ENCODE results near the gene CNTNAP2. TPM values are rescaled to one million over a fixed set of nuclear protein-coding genes. Genes with fewer than 3 reads are reported as not detected.
"Not testable (repeated sequence)": the region's sequence is repeated elsewhere in the genome, so short reads cannot be mapped to it uniquely, and the experiment has no call there.

Gene CNTNAP2
- total RNA-seq, 1 donor from 2014 or later, result not detected

DNA sequence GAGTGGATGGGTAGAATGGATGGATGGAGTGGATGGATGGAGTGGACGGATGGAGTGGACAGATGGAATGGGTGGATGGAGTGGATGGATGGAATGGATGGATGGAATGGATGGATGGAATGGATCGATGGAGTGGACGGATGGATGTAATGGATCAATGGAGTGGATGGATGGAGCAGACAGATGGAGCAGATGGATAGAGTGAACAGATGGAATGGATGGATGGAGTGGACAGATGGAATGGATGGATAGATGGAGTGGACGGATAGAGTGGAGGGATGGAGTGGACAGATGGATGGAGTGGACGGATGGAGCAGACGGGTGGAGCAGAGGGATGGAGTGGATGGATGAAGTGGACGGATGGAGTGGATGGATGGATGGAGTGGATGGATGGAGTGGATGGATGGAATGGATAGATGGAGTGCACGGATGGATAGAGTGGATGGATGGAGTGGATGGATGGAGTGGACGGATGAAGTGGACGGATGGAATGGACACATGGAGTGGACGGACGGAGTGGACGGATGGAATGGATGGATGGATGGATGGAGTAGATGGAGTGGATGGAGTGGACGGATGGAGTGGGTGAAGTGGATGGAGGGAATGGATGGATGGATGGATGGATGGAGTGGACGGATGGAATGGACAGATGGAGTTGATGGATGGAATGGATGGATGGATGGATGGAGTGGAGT lies 2213.7 kb downstream of the CNTNAP2 start:
- no peaks in the 10 kb centered on the region for H3K4me1 Mint-ChIP-seq (ENCODE audit: low read depth)
- DNase-seq (ENCODE audit: low spot score), result no peak
- H3K4me3 Mint-ChIP-seq, result no peak overlapping the region
- H3K27me3 Mint-ChIP-seq (ENCODE audit: insufficient read depth), result no peaks in the 10 kb centered on the region
- H3K36me3 Mint-ChIP-seq (ENCODE audit: low read depth), result peaks cover 2% of the 10 kb centered on the region
- no peak overlapping the region for H3K27ac Mint-ChIP-seq
- peaks cover 29% of the 10 kb centered on the region for H3K9me3 Mint-ChIP-seq
- intact Hi-C loops (cut with micrococcal nuclease), result no loop called here

GRCh38 chr7:148330822-148331221 lies 2214.2 kb downstream of the CNTNAP2 start:
- Mint-ChIP-seq H3K9me3 (peaks cover 29% of the 10 kb centered on the region), H3K36me3 (ENCODE audit: low read depth) (peaks cover 2% of the 10 kb centered on the region), H3K27me3 (ENCODE audit: insufficient read depth) (peaks cover 2% of the 10 kb centered on the region), H3K4me1 (ENCODE audit: low read depth) (no peaks in the 10 kb centered on the region), H3K4me3 (no peak overlapping the region), H3K27ac (no peak overlapping the region)
- intact Hi-C loops (cut with micrococcal nuclease), result no loop called here
- no peak for DNase-seq (ENCODE audit: low spot score)

DNA sequence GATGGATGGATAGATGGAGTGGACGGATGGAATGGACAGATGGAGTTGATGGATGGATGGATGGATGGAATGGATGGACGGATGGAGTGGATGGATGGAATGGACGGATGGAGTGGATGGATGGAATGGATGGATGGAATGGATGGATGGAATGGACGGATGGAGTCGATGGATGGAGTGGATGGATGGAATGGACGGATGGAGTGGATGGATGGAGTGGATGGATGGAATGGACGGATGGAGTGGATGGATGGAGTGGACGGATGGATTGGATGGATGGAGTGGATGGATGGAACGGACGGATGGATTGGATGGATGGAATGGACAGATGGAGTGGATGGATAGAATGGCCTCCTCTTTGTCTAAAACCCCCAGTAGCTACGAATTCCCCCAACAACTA lies 2214.9 kb downstream of the CNTNAP2 start:
- H3K4me1 Mint-ChIP-seq (ENCODE audit: low read depth); H3K4me3 Mint-ChIP-seq; DNase-seq (ENCODE audit: low spot score); H3K27ac Mint-ChIP-seq; intact Hi-C loops (cut with micrococcal nuclease); H3K27me3 Mint-ChIP-seq (ENCODE audit: insufficient read depth); H3K36me3 Mint-ChIP-seq (ENCODE audit: low read depth): not testable (repeated sequence)
- peaks cover 29% of the 10 kb centered on the region for H3K9me3 Mint-ChIP-seq

- no peak for DNase-seq (ENCODE audit: low spot score)
- no peak overlapping the region for H3K27ac Mint-ChIP-seq
- intact Hi-C loops (cut with micrococcal nuclease), result no loop called here
- H3K27me3 Mint-ChIP-seq (ENCODE audit: insufficient read depth), result peaks cover 9% of the 10 kb centered on the region
- no peaks in the 10 kb centered on the region for H3K4me1 Mint-ChIP-seq (ENCODE audit: low read depth)
- no peak overlapping the region for H3K4me3 Mint-ChIP-seq
- peaks cover 29% of the 10 kb centered on the region for H3K9me3 Mint-ChIP-seq
- H3K36me3 Mint-ChIP-seq (ENCODE audit: low read depth), result peaks cover 2% of the 10 kb centered on the region
Observed at GRCh38 chr7:148332191-148333186, 2215.9 kb downstream of the CNTNAP2 start.

GRCh38 chr7:148334441-148334956 lies 2217.9 kb downstream of the CNTNAP2 start:
- no peak overlapping the region for H3K4me3 Mint-ChIP-seq
- H3K36me3 Mint-ChIP-seq (ENCODE audit: low read depth), result peaks cover 2% of the 10 kb centered on the region
- no peak for DNase-seq (ENCODE audit: low spot score)
- H3K27ac Mint-ChIP-seq, result no peak overlapping the region
- peaks cover 26% of the 10 kb centered on the region for H3K27me3 Mint-ChIP-seq (ENCODE audit: insufficient read depth)
- peaks cover 23% of the 10 kb centered on the region for H3K9me3 Mint-ChIP-seq
- intact Hi-C loops (cut with micrococcal nuclease), result no loop called here
- H3K4me1 Mint-ChIP-seq (ENCODE audit: low read depth), result peaks cover 4% of the 10 kb centered on the region

DNA sequence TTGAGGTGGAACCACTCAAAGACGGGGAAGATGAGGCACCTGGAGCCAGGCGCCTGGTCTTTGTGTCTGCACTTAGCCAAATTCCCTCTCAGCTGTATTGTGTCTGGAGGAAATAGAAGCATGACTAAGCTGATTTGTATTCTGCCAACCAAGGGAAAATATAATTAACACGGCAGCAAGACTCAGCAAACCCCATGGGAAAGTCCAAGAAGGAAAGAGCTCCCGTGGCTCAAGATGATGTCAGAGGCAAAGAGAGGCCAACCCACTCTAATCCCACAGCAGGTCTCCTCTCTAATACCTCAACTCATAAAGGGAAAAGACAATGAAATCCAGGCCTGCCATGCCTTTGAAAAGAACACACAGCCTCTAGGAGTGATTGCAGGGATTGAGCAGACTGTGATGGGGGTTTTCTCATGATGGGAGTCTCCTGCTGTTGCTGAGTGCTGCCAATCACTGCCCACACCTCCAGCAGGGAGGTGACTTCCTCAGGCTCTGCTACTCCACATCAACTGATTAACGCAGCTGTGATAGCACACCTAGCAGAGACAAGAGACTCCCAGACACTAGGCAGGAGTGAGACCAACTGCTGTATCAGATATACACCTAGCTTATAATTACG lies 2218.5 kb downstream of the CNTNAP2 start:
- H3K9me3 Mint-ChIP-seq, result peaks cover 18% of the 10 kb centered on the region
- DNase-seq (ENCODE audit: low spot score), result no peak
- H3K36me3 Mint-ChIP-seq (ENCODE audit: low read depth), result peaks cover 2% of the 10 kb centered on the region
- intact Hi-C loops (cut with micrococcal nuclease), result no loop called here
- no peak overlapping the region for H3K27ac Mint-ChIP-seq
- H3K27me3 Mint-ChIP-seq (ENCODE audit: insufficient read depth), result peaks cover 31% of the 10 kb centered on the region
- no peak overlapping the region for H3K4me3 Mint-ChIP-seq
- peaks cover 8% of the 10 kb centered on the region for H3K4me1 Mint-ChIP-seq (ENCODE audit: low read depth)

- Mint-ChIP-seq H3K4me3 (no peak overlapping the region), H3K4me1 (ENCODE audit: low read depth) (peaks cover 8% of the 10 kb centered on the region), H3K27me3 (ENCODE audit: insufficient read depth) (peaks cover 39% of the 10 kb centered on the region), H3K9me3 (peaks cover 11% of the 10 kb centered on the region), H3K36me3 (ENCODE audit: low read depth) (peaks cover 2% of the 10 kb centered on the region), H3K27ac (no peak overlapping the region)
- DNase-seq (ENCODE audit: low spot score), result no peak
- intact Hi-C loops (cut with micrococcal nuclease), result no loop called here
Observed at GRCh38 chr7:148335790-148336189, 2219.2 kb downstream of the CNTNAP2 start.

DNA sequence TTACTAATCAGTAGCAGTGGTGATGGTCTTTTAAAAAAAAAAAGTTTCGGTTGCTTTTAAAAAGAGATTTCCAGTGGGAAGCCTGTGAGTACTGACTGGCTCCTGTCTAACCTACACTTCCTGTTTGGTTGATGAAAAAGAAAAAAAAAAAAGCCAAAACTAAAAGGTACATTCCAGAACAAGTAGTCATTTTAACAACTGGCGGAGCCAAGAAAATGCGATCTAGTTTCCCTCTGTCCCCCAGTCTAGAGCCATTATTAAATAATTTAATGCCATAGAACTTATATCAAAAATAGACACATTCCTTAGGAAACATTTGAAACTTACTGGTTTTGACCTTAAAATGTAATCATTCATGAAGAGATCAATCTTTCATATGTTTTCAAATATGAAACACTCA lies 2219.8 kb downstream of the CNTNAP2 start:
- Mint-ChIP-seq H3K36me3 (ENCODE audit: low read depth) (no peaks in the 10 kb centered on the region), H3K27me3 (ENCODE audit: insufficient read depth) (peaks cover 42% of the 10 kb centered on the region), H3K4me3 (no peak overlapping the region), H3K9me3 (peaks cover 5% of the 10 kb centered on the region), H3K4me1 (ENCODE audit: low read depth) (peaks cover 8% of the 10 kb centered on the region), H3K27ac (no peak overlapping the region)
- intact Hi-C loops (cut with micrococcal nuclease), result no loop called here
- DNase-seq (ENCODE audit: low spot score), result no peak

DNA sequence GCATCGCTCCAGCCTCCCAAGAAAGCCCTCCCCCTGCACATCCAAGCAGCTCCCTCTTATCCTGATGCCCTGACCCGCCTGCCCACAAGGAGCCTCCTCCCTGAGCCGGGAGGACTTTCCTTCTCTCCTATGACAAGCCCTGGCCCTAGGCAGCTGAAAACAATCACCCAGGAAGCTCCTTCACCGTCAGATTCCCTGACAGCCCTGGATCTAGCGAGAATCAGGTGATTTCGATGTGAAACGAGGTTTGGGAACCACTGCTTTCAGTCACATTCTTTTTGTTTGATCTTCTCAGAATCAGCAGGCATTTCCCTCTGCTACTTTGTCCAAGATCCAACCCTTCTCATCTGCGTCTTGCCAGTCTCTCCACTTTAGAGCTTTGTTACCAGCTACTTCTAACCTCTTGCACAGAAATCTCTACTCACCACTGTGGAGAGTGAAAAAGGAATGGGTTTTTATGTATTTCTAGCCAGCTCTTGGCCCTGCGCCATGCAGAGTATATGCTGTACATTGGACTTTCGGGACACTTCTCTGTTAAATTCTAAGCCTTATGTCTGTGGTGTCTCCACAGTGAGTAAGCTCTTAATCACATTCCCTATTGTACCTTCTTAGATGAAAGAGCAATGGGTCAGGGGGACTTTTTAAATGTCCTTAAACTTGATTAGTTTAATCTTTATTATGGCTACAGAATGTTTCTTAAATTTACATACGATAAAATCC lies 2220.8 kb downstream of the CNTNAP2 start:
- intact Hi-C loops (cut with micrococcal nuclease), result no loop called here
- no peak for DNase-seq (ENCODE audit: low spot score)
- no peaks in the 10 kb centered on the region for H3K36me3 Mint-ChIP-seq (ENCODE audit: low read depth)
- H3K4me1 Mint-ChIP-seq (ENCODE audit: low read depth), result peaks cover 8% of the 10 kb centered on the region
- peaks cover 42% of the 10 kb centered on the region for H3K27me3 Mint-ChIP-seq (ENCODE audit: insufficient read depth)
- H3K27ac Mint-ChIP-seq, result no peak overlapping the region
- no peaks in the 10 kb centered on the region for H3K9me3 Mint-ChIP-seq
- H3K4me3 Mint-ChIP-seq, result no peak overlapping the region

DNA sequence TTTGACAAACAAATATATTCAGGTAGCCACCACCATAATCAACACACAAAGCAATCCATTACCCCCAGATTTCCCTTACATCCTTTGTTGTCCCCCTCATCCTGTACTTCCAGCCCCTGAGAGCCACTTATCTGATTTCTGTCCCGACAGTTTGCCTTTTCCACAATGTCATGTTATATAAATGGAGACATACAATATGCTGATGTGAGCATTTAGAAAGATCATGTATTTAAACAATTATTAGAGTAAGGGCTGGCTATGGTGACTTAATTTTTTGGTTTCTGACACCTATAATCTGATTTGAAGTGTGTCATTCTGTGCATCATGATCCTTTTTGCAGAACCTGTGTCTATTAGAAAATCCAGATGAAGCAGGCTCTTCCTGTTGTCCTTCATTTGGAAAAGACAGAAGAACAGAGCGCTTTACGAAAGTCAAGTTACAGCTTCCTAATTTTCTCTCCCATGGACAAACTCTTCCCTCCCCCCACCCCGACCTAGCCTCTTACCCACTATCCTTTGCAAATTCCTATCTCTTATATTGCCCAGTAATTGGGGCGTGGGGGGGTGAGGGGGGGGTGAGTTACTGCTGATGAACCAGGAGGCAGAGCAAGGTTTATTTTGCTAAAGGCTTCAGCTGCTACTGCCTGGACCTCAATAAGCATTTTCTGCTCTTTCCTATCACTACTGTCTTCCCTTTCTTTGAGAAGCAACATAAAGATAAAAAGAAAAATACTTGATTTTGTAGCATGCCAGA lies 2221.6 kb downstream of the CNTNAP2 start:
- H3K4me1 Mint-ChIP-seq (ENCODE audit: low read depth), result peaks cover 8% of the 10 kb centered on the region
- DNase-seq (ENCODE audit: low spot score), result no peak
- no peak overlapping the region for H3K27ac Mint-ChIP-seq
- no peaks in the 10 kb centered on the region for H3K36me3 Mint-ChIP-seq (ENCODE audit: low read depth)
- H3K4me3 Mint-ChIP-seq, result no peak overlapping the region
- no peaks in the 10 kb centered on the region for H3K9me3 Mint-ChIP-seq
- peaks cover 43% of the 10 kb centered on the region for H3K27me3 Mint-ChIP-seq (ENCODE audit: insufficient read depth)
- intact Hi-C loops (cut with micrococcal nuclease), result no loop called here

DNA sequence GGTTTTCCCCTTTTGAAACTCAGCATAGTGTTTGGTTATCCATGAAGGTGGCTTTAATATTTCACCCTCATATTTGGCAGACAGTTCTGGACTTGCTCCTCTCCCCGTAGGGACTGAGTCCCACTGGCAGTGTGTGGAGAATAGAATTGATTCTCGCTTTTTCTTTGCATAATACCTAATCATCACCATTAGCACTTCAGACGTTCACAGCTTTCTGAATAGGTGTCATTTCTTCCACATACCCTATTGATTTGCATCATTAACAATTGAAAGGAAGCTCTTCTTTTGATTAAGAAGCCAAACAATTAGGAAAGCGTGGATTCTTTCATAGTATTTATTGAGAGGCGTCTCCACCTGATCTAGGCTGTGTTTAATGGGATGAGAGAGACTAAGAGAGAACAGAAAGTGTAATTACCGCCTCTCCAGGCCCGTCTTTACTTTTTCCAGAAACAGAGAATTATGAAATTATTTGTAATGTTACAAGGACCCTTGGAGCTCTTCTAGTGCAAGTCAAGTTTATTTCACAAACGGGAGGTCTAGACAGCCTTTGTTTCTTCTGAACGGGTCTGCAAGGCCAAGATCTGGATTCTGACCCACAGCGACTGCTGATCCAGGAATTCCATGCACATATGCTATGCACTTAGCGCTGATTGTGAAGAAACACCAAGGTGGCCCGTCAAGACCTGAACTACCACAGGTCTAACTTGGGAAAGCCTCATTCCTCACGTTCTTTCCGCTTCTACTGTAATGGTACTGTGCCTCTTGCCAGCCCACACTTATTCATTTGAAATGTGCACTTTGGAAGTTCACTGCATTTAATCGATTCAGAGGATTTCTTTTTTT lies 2224.1 kb downstream of the CNTNAP2 start:
- H3K27me3 Mint-ChIP-seq (ENCODE audit: insufficient read depth), result peaks cover 46% of the 10 kb centered on the region
- no peak overlapping the region for H3K27ac Mint-ChIP-seq
- intact Hi-C loops (cut with micrococcal nuclease), result no loop called here
- no peak for DNase-seq (ENCODE audit: low spot score)
- H3K4me1 Mint-ChIP-seq (ENCODE audit: low read depth), result peaks cover 8% of the 10 kb centered on the region
- H3K36me3 Mint-ChIP-seq (ENCODE audit: low read depth), result no peaks in the 10 kb centered on the region
- H3K9me3 Mint-ChIP-seq, result no peaks in the 10 kb centered on the region
- H3K4me3 Mint-ChIP-seq, result no peak overlapping the region
